Neutrophil (primary cell): ENCODE data around the gene TCN2.
"Not testable (repeated sequence)": the region's sequence is repeated elsewhere in the genome, so short reads cannot be mapped to it uniquely, and the experiment has no call there.

ENCODE experiments used
- H3K27ac ChIP-seq: fragments of 200-600 bp; sonication (generic); 2 replicates; pipeline ENCODE4 v1.5.1; 2016; ENCODE audit warnings: mild to moderate bottlenecking, moderate library complexity
- H3K27me3 ChIP-seq: fragments of 200-600 bp; sonication (generic); 2 replicates; pipeline ENCODE4 v1.6.0; 2016; ENCODE audit warnings: mild to moderate bottlenecking
- H3K36me3 ChIP-seq: fragments of 200-600 bp; sonication (generic); 2 replicates; pipeline ENCODE4 v1.5.1; 2017
- H3K4me1 ChIP-seq, 2 experiments: fragments of 200-600 bp in 1 of 2; sonication (generic) in 1 of 2; 1 replicate in 1 of 2; 2 replicates in 1 of 2; pipeline versions ENCODE4 v1.5.1 to v1.6.1; 2013 to 2016; ENCODE audit warnings: low read depth in 1 of 2, low read length in 1 of 2, mild to moderate bottlenecking in 1 of 2, moderate library complexity in 1 of 2; ENCODE audit not compliant: control insufficient read depth in 1 of 2, insufficient read depth in 1 of 2
- H3K4me3 ChIP-seq, 2 experiments: fragments of 200-600 bp in 1 of 2; sonication (generic) in 1 of 2; 1 replicate in 1 of 2; 2 replicates in 1 of 2; pipeline ENCODE4 v1.5.1; 2013 to 2016; ENCODE audit warnings: low read depth in 1 of 2, low read length in 1 of 2, mild to moderate bottlenecking in 1 of 2, moderate library complexity in 1 of 2
- H3K9me3 ChIP-seq: fragments of 200-600 bp; sonication (generic); 2 replicates; pipeline ENCODE4 v1.5.1; 2016
- TF ChIP-seq, protein P1 (sequence below): fragments of 200-600 bp; sonication (generic); IDR thresholded peaks from 2 replicates; pipeline ENCODE4 v1.5.1; 2016; ENCODE audit warnings: antibody characterized with exemption

The TCN2 gene

DNA sequence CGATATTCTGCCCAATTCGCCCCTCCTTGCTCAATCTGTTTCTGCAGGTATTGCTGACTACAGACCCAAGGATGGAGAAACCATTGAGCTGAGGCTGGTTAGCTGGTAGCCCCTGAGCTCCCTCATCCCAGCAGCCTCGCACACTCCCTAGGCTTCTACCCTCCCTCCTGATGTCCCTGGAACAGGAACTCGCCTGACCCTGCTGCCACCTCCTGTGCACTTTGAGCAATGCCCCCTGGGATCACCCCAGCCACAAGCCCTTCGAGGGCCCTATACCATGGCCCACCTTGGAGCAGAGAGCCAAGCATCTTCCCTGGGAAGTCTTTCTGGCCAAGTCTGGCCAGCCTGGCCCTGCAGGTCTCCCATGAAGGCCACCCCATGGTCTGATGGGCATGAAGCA, 19.4 kb downstream of the TCN2 start:
- no peaks in the 10 kb centered on the region for H3K4me1 ChIP-seq
- H3K9me3 ChIP-seq, result no peaks in the 10 kb centered on the region
- TF ChIP-seq, protein P1, sequence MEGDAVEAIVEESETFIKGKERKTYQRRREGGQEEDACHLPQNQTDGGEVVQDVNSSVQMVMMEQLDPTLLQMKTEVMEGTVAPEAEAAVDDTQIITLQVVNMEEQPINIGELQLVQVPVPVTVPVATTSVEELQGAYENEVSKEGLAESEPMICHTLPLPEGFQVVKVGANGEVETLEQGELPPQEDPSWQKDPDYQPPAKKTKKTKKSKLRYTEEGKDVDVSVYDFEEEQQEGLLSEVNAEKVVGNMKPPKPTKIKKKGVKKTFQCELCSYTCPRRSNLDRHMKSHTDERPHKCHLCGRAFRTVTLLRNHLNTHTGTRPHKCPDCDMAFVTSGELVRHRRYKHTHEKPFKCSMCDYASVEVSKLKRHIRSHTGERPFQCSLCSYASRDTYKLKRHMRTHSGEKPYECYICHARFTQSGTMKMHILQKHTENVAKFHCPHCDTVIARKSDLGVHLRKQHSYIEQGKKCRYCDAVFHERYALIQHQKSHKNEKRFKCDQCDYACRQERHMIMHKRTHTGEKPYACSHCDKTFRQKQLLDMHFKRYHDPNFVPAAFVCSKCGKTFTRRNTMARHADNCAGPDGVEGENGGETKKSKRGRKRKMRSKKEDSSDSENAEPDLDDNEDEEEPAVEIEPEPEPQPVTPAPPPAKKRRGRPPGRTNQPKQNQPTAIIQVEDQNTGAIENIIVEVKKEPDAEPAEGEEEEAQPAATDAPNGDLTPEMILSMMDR, result no peak
- no peaks in the 10 kb centered on the region for H3K27me3 ChIP-seq
- no peaks in the 10 kb centered on the region for H3K36me3 ChIP-seq
- H3K27ac ChIP-seq, result no peak overlapping the region
- H3K4me3 ChIP-seq, result no peak overlapping the region

DNA sequence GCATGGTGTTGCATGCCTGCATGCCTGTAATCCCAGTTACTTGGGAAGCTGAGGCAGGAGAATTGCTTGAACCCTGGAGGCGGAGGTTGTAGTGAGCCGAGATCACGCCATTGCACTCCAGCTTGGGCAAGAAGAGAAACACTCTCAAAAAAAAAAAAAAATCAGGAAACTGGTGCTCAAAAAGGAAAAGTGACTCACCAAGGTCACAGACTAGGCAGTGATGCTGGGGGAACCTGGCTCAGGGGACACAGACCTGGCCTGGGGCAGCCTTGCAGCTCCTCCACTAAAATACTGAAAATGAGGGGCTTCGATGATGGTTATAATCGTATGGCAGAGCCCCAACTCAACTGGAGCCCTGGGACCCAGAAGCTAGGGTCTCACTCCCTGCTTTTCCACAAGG, 20.5 kb downstream of the TCN2 start:
- Histone ChIP-seq H3K36me3 (no peaks in the 10 kb centered on the region), H3K9me3 (no peaks in the 10 kb centered on the region), H3K4me1 (no peaks in the 10 kb centered on the region), H3K27me3 (no peaks in the 10 kb centered on the region), H3K27ac (no peak overlapping the region), H3K4me3 (no peak overlapping the region)
- TF ChIP-seq, protein P1, result no peak

DNA sequence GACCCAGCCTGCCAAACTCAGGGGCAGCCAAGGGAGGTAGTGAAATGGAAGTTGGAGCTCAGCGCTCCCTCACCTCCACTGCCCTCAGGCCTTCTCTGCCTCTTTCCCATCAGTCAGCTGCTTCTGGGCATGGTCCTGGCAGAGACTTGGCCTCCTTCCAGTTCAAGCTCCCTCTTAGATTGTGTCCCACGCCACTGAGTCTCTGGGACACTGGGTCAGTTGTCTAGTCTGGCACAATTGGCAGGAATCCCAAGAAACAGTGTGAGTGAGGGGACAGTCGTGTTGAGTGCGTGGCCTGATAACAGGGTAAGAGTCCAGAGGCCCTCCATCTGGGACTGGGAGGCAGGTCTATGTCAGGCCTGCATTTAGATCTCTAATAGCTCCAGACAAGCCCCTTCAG, 21.5 kb downstream of the TCN2 start:
- Histone ChIP-seq H3K36me3 (no peaks in the 10 kb centered on the region), H3K4me3 (no peak overlapping the region), H3K9me3 (no peaks in the 10 kb centered on the region), H3K27me3 (peaks cover 3% of the 10 kb centered on the region), H3K27ac (no peak overlapping the region), H3K4me1 (no peaks in the 10 kb centered on the region)
- TF ChIP-seq, protein P1, result no peak

DNA sequence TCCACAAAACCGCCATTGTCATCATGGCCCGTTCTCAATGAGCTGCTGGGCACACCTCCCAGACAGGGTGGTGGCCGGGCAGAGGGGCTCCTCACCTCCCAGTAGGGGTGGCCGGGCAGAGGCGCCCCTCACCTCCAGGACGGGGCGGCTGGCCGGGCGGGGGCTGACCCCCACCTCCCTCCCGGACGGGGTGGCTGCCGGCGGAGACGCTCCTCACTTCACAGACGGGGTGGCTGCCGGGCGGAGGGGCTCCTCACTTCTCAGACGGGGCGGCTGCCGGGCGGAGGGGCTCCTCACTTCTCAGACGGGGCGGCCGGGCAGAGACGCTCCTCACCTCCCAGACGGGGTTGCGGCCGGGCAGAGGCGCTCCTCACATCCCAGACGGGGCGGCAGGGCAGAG, 24.5 kb downstream of the TCN2 start:
- not testable (repeated sequence) for H3K9me3 ChIP-seq, H3K36me3 ChIP-seq, H3K27ac ChIP-seq, H3K4me3 ChIP-seq
- Histone ChIP-seq H3K4me1 (peaks cover 19 to 22% of the 10 kb centered on the region in 2 experiments), H3K27me3 (peaks cover 30% of the 10 kb centered on the region)

DNA sequence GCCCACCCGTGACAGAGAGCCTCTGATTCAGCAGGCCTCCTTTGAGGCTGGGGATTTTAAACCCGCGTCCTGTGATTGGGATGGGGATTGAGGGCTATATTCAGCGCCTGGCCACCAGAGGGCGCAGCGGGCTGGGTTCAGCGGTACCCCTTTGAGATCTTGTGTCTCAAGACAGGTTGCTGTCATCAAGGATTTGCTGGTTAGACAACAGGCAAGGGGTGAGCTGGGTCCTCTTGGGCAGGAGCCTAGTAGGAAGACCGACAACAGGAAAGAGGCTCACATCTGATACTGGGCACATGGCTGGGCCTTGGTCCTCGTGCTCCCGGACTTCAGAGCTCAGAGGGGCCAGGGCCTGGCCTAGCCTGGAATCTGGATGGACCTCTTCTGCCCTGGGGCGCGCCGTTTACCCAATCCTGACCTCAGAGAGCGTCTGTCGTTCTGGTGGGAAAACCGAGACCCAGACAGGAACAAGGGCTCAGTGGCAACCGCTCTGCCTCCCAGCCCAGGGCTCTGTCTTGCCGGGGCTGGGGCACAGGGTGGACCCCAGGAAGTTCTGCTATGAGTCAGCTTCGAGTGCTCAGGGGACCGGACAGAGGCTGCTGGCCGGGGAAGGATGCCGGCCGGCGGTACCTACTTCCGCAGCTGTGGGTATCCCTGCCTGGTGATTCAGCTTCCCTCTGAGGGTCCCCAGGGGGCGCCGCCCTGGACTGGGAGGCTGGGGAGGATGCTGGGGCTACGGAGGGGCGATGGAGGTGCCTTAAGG, 27.7 kb downstream of the TCN2 start:
- Histone ChIP-seq H3K27ac (peak overlapping the region; percentile 68), H3K36me3 (no peaks in the 10 kb centered on the region), H3K27me3 (peaks cover 46% of the 10 kb centered on the region), H3K9me3 (no peaks in the 10 kb centered on the region), H3K4me3 (peak overlapping the region; percentile 32 to 68), H3K4me1 (peaks cover 20 to 25% of the 10 kb centered on the region in 2 experiments)
- TF ChIP-seq, protein P1, result peak; percentile 89
